Hypothalamus (tissue), 51 donors: ENCODE data around the gene C1RL.

Experiments
- DNase-seq, 51 donors: peaks; one replicate each; lab custom pipeline; 2025; lab: John Stamatoyannopoulos, UW

The C1RL gene

DNA sequence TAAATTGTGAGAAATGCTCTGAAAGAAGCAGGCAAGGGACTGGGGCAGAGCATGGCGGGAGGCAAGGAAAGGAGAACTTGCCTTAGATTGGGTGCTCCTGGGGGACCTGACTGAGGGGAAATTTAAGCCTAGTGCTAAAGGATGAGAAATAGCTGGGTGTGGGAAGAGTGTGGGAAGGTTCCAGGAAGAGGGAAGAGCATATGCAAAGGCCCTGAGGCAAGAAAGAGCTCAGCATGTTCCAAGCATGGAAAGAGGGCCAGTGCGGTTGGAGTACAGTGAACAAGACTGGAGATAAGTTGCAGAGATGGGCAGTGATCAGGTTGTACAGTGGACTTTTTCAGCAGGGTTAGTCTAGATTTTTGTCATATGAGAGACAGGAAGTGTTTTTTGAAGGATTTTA lies 30.2 kb upstream of the C1RL start:
- no peak for DNase-seq

GRCh38 chr12:7137908-7138307 lies 28.9 kb upstream of the C1RL start:
- no peak for DNase-seq

- DNase-seq, result no peak
These were observed 27.7 kb upstream of the C1RL start for GRCh38 chr12:7136676-7137075.

GRCh38 chr12:7136071-7136470 lies 27.1 kb upstream of the C1RL start:
- DNase-seq, result no peak

DNA sequence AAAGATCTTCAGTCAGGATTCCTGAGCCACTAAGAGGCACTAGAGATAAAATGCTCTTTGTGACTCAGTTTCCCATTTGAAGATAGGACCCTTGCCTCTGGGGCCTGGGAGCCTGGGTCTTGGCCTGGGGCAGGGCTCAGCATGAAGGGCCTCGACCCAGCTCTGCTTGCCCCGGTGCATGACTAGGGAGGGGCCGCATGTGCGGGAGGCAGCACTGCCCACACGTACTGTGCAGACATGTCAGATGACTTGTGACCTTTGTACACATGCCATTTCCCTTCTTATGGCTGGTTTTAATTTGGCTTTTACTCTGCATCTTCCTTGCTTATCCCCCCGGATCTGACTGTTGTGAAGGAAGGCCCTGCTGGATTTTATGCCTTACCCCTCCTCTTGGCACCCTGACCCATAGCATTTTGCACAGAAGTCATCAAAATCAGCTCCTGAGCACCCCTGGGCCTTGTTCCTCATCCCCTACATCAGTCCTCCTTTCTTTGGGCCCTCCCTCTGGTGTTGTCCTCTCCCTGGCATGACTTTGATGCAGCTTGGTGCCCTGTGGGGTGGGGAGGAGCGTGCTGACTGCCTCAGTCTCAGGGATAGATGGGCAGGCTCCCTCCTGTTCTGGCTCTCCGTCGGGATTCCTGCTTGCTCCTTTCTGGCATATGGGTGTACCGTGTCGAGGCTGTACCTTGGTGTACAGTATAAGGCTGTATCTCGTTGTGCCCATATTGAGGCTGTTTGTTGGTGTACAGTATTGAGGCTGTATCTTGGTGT lies 25.6 kb upstream of the C1RL start:
- no peak for DNase-seq

GRCh38 chr12:7131502-7131866 lies 22.5 kb upstream of the C1RL start:
- peak in 1 of 51 donors; percentile 5 for DNase-seq

DNA sequence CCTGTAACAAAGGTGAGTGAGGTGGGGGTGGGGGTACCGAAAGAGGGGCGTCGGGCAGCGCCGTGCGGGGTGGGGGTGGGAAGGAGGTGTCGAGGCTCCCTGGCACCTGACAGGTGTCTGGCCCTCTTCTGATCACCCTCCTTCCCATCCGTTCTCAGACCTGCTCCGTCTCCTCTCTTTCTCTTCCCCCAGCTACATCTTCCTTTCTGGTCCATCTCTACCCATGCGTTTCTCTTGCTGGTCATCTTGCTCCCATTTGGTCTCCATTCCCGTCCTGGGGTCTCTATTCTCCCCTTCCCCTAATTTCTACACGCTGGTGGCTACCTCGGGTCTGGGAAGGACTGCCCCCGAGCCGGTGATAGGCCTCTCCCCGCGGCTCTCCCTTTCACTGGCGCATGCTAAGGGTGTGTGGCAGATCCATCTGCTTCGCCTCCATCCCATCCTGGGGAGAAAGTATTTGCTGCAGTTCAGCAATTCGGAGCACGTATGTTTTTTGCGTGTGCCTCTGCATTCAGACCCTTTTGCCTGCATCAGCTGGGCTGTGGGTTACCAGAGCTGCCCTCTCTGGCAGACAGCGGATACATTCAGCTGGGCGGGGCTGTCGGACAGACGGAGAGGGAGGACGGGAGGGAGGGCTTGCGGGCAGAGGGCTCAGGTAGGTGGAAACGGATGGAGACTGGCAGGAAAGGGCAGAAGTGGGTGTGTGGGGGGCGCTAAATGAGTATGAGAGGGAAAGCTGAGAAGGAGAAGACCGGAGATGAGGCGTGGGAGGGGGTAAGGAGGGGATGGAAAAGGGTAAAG lies 21.9 kb upstream of the C1RL start:
- peak in 28 of 51 donors; percentile 4 to 65 (median 30) for DNase-seq

DNA sequence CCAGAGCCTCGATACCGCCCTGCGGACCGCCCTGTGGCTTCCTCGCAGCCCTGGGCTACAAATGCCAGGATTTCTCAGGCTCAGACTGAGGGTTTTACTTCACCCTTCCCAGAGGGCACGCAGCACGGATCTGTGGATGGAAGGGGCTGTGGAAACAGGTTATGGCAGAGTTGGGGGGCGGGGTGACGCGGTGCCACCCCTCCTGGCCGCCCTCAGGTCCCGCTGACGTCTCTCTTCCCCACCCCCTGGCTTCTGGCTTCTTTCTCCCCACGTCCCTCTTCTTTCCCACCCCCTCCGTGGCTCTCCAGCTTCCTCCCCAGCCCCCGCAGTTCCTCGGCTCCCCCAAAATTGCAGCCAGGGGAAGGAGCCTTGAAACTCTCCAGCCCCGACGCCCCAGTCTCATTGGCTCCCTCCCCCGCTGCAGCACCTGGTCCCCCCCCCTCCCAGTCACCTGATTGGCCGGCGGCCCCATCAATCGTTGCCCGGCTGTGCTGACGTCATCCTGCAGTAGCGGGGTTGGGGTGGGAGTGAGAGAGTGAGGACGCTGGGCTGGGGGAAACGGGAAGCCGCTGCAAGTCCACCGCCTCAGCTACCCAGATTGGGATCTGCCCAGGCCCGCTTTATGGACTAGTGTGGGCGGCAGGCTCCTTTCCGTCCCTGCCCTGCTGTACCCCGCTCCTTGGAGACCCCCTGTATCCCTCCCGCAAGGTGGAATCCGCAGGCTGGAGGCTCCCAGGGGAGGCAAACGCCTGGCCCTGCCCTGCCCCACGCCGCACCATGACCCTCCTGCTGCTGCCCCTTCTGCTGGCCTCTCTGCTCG lies 21.1 kb upstream of the C1RL start, which contains the start of gene CLSTN3:
Gene CLSTN3 (plus strand): TSS at position 500 of the 820 bp plus-strand sequence. CDS start 278 bp downstream, at position 778.
- DNase-seq, result peak in 50 of 51 donors; percentile 15 to 90 (median 67)

- DNase-seq, result no peak
These were observed 20.4 kb upstream of the C1RL start for GRCh38 chr12:7129287-7129871.

DNA sequence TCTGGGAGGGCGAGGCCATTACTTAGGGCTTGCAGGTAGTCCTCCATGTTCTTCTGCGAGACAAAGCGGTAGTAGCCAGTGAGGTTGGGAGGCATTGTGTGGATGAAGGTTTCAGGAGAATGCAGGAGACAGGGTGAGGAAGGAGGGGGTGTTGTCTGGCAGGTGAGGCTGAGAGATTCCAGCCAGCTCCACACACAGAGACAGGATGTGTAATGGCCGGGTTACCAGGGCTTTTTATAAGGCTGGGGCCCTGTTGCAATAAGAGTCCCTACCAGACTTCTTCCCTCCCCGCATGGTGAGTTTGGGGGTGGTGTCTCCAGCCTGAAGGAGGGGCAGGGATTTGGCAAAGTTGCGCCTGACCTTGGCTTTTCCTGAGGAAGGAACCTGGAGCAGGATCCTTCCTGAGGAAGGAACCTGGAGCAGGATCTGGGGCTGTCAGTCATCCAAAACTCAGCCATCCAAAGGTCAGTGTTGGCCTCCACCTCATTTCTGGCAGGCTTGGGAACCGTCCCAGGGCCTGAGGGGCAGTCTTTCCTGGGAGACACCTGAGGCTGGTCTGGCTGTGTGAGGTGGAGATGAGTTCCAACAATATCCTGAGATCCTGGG lies 19.8 kb upstream of the C1RL start, which contains the start of gene RBP5:
Gene RBP5 (minus strand): TSS at position 209 of the 606 bp plus-strand sequence. CDS start 114 bp downstream, at position 95.
- DNase-seq, result no peak

- DNase-seq, result no peak
These were observed 19.1 kb upstream of the C1RL start for GRCh38 chr12:7127916-7128626.

DNA sequence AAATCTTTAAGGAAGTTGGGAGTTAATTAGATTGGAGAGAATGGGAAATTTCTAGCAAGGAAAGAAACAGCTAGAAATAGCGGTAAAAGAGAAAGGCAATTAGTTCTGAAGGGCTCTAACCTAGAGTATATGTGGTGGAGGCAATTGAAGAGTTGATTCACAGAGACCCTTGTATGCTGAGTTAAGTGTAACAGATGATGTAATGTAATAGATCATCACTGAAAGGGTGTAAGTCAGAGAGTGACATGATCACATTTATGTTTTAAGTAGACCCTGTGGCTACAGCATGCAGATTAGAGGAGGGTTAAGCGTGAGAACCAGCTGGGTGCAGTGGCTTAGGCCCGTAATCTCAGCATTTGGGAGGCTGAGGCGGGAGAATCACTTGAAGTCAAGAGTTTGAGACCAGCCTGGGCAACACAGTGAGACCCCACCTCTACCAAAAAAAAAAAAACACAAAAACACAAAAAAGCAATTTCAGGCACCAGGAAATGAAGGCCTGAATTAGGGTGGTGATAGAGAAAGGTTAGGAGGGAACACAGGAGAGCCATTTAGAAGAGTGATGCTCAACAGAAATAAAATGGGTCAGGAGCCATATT lies 16.7 kb upstream of the C1RL start:
- DNase-seq, result no peak

GRCh38 chr12:7123806-7124522 lies 14.9 kb upstream of the C1RL start:
- no peak for DNase-seq

DNA sequence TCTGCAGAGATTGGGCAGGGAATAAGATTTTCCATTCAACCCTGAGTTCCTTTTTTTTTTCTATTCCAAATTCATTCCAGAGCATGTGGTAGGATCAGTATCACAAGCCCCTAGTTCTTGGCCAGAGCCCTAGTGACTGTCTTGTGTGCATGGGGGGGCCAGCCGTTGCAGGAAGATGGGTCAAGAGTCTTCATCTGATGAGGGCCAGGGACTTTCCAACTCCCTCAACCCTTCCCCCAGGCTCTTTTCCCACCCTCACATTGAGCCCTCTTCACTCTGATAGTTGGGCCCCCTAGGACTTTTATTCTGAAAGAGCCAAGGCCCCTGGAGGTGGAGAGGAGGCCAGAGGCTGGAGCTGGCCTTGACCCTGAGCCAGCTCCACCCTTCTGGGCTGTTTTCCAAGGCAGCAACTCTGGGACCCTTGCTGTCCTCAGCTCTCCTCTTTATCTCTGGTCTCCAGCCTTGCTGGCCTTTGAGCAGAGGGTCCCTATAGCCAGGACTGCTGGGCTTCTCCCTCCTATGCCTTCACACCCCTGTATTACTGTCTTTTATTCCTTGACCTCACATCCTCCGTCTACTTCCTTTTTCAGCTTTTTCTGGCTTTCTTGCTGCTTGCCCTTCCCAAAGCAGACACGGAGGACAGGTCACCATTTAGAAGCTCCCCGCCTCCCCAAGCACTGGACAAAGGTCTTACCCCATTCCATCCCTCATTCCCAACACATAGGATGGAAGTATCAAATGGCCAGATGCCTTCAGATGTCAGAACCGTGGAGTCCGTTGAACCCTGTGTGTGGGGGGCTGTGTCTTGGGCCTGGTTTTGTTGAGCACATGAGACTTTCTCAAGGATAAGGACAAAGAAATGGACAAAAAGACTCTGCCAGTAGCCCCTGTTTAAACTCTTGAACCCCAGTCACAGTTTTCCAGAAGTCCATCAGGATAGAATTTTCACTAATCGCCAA lies 14.1 kb upstream of the C1RL start:
- no peak for DNase-seq

GRCh38 chr12:7121324-7121723 lies 12.3 kb upstream of the C1RL start:
- DNase-seq, result no peak

DNA sequence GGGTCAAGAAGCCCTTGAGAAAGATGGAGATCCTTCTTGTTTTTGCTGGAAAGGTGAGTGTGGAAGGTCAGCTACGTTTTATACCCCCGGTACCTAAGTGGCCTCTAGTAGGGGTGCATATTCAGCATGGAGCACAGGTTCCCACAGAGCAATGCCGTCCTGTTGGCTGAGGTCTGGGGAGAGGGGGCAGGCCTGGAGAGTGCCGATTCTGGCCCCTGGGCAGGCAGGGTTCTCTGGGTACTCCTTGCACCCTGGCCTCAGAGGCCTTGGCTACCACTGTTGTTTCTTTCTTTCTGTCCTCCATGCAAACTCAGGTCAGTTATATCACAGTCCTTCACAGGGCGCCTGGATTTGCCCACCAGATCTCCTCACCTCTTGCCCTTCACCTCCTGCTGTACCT lies 11.2 kb upstream of the C1RL start:
- no peak for DNase-seq

GRCh38 chr12:7118881-7119280 lies 9.9 kb upstream of the C1RL start:
- no peak for DNase-seq
